Neural cell (in vitro differentiated cells): ENCODE data around the gene TERB2. TPM values are rescaled to one million over a fixed set of nuclear protein-coding genes. Genes with fewer than 3 reads are reported as not detected.

ENCODE experiments used
- H2AFZ ChIP-seq: fragments of 200-600, 300-800 bp; sonication (generic), shearing (Covaris generic); 2 replicates; pipeline ENCODE4 v1.6.0; 2014; ENCODE audit warnings: low read depth, mild to moderate bottlenecking, antibody characterized with exemption, low read length, moderate library complexity
- H3F3A ChIP-seq: fragments of 200-600 bp; shearing (Covaris generic); 2 replicates; pipeline ENCODE4 v1.6.1; 2016; ENCODE audit warnings: mild to moderate bottlenecking, moderate library complexity, mixed read lengths, antibody characterized with exemption, low read length; ENCODE audit not compliant: insufficient read depth, poor library complexity, severe bottlenecking
- H3K27ac ChIP-seq: fragments of 200-600, 300-800 bp; sonication (generic), shearing (Covaris generic); 2 replicates; pipeline ENCODE4 v1.5.1; 2014; ENCODE audit warnings: mild to moderate bottlenecking, low read length, moderate library complexity
- H3K27me3 ChIP-seq: fragments of 300-800, 200-600 bp; sonication (generic), shearing (Covaris generic); 2 replicates; pipeline ENCODE4 v1.6.0; 2014; ENCODE audit warnings: mild to moderate bottlenecking, low read depth, low read length, moderate library complexity; ENCODE audit not compliant: insufficient read depth
- H3K36me3 ChIP-seq: fragments of 300-800, 200-600 bp; sonication (generic), shearing (Covaris generic); 2 replicates; pipeline ENCODE4 v1.5.1; 2014; ENCODE audit warnings: mild to moderate bottlenecking, antibody characterized with exemption, low read length, moderate library complexity; ENCODE audit not compliant: insufficient read depth
- H3K4me2 ChIP-seq: fragments of 300-800, 200-600 bp; sonication (generic), shearing (Covaris generic); 2 replicates; pipeline ENCODE4 v1.6.0; 2014; ENCODE audit warnings: mild to moderate bottlenecking, low read length
- H3K4me3 ChIP-seq: fragments of 300-800, 200-600 bp; sonication (generic), shearing (Covaris generic); 2 replicates; pipeline ENCODE4 v1.5.1; 2014; ENCODE audit warnings: mild to moderate bottlenecking, low read length, moderate library complexity
- H3K79me2 ChIP-seq: fragments of 200-600 bp; shearing (Covaris generic); replicated peaks from 2 replicates; pipeline ENCODE4 v1.6.0; 2014; ENCODE audit warnings: mild to moderate bottlenecking, low read length, moderate library complexity; ENCODE audit not compliant: insufficient read depth
- H3K9ac ChIP-seq: fragments of 300-800, 200-600 bp; sonication (generic), shearing (Covaris generic); 2 replicates; pipeline ENCODE4 v1.6.1; 2016; ENCODE audit warnings: mild to moderate bottlenecking, low read length, mixed read lengths
- H3K9me2 ChIP-seq: fragments of 200-600 bp; shearing (Covaris generic); 2 replicates; pipeline ENCODE4 v1.6.1; 2016; ENCODE audit warnings: mild to moderate bottlenecking, low read length, mixed read lengths; ENCODE audit not compliant: insufficient read depth
- H3K9me3 ChIP-seq: fragments of 200-600, 300-800 bp; sonication (generic), shearing (Covaris generic); 2 replicates; pipeline ENCODE4 v1.6.1; 2016; ENCODE audit warnings: mild to moderate bottlenecking, mixed run types, low read length, moderate library complexity, mixed read lengths
- H4K20me1 ChIP-seq: fragments of 200-600 bp; shearing (Covaris generic); 2 replicates; pipeline ENCODE4 v1.6.1; 2016; ENCODE audit warnings: mild to moderate bottlenecking, mixed run types; ENCODE audit not compliant: insufficient read depth
- EP300 ChIP-seq: fragments of 450-650 bp; conservative IDR thresholded peaks from 2 replicates; pipeline ENCODE4 v1.6.1; 2014; ENCODE audit warnings: antibody characterized with exemption, mild to moderate bottlenecking, moderate library complexity; ENCODE audit not compliant: poor library complexity, severe bottlenecking
- EZH2 ChIP-seq: fragments of 200-600, 300-800 bp; shearing (Covaris generic), sonication (generic); IDR thresholded peaks from 2 replicates; pipeline ENCODE4 v1.6.1; 2014; ENCODE audit warnings: antibody characterized with exemption, low read length, borderline replicate concordance, mild to moderate bottlenecking; ENCODE audit not compliant: insufficient read depth, poor library complexity, severe bottlenecking
- MXI1 ChIP-seq: fragments of 450-650 bp; conservative IDR thresholded peaks from 2 replicates; pipeline ENCODE4 v1.6.1; 2014; ENCODE audit warnings: antibody characterized with exemption, mild to moderate bottlenecking; ENCODE audit not compliant: poor library complexity, severe bottlenecking
- POLR2AphosphoS5 ChIP-seq: IDR thresholded peaks from 2 replicates; pipeline ENCODE4 v1.6.1; 2012
- RAD21 ChIP-seq: fragments of 450-650 bp; conservative IDR thresholded peaks from 2 replicates; pipeline ENCODE4 v1.6.1; 2014; ENCODE audit warnings: antibody characterized with exemption, mild to moderate bottlenecking, moderate library complexity
- SMC3 ChIP-seq: fragments of 450-650 bp; conservative IDR thresholded peaks from 2 replicates; pipeline ENCODE4 v1.6.1; 2014; ENCODE audit warnings: antibody characterized with exemption, mild to moderate bottlenecking, moderate library complexity; ENCODE audit not compliant: poor library complexity
- TAF1 ChIP-seq: IDR thresholded peaks from 2 replicates; pipeline ENCODE4 v1.6.1; 2012; ENCODE audit warnings: low read depth
- polyA minus RNA-seq: library from RNA; depleted of rRNA, polyadenylated mRNA; stranded (reverse); fragments of >200 nt; gene quantifications from 2 replicates; pipeline ENCODE4 v1.2.3, GENCODE V29; 2014
- polyA plus RNA-seq: library from polyadenylated mRNA; depleted of rRNA; stranded (reverse); fragments of >200 nt; gene quantifications from 2 replicates; pipeline ENCODE4 v1.2.3, GENCODE V29; 2014
- TF ChIP-seq, protein P1 (sequence below): fragments of 450-650 bp; IDR thresholded peaks from 2 replicates; pipeline ENCODE4 v1.5.1; 2014; ENCODE audit warnings: antibody characterized with exemption, mild to moderate bottlenecking, moderate library complexity; ENCODE audit not compliant: poor library complexity, severe bottlenecking
- TF ChIP-seq, protein P2 (sequence below): IDR thresholded peaks from 2 replicates; pipeline ENCODE4 v1.6.1; 2012; ENCODE audit warnings: borderline replicate concordance

Gene TERB2, protein sequence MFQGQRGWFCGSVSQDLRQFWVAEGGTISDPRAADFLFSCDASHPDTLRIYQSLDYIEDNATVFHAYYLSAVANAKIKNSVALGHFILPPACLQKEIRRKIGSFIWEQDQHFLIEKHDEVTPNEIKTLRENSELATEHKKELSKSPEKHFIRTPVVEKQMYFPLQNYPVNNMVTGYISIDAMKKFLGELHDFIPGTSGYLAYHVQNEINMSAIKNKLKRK
- not detected in 2 replicates for polyA plus RNA-seq
- polyA minus RNA-seq = not detected in 2 replicates

DNA sequence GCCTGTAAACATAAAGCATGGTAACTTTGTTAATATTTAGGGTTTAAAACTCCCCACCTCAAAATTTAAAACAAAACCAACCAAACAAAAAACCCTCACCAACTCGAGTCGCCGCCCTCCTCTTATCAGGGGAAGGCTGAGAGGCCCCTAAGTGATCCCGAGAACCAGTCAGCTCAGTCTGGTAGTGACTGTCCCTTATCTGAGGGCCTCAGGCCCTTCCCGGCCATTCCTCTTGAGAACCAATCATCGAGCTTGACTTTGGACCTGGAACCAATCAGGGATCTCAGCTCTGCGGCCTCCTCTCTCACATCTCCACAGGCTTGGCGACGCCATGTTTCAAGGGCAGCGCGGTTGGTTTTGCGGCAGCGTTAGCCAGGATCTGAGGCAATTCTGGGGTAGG is at the start of gene TERB2:
Gene TERB2, plus strand, starts transcription at position 300 of the 400 bp plus-strand sequence. Its CDS starts 32 bp downstream, at position 332.
- H2AFZ ChIP-seq = no peak within 1 kb of the TSS
- H3K9me2 ChIP-seq = no peaks in the 10 kb centered on the region
- TF ChIP-seq, protein P1, sequence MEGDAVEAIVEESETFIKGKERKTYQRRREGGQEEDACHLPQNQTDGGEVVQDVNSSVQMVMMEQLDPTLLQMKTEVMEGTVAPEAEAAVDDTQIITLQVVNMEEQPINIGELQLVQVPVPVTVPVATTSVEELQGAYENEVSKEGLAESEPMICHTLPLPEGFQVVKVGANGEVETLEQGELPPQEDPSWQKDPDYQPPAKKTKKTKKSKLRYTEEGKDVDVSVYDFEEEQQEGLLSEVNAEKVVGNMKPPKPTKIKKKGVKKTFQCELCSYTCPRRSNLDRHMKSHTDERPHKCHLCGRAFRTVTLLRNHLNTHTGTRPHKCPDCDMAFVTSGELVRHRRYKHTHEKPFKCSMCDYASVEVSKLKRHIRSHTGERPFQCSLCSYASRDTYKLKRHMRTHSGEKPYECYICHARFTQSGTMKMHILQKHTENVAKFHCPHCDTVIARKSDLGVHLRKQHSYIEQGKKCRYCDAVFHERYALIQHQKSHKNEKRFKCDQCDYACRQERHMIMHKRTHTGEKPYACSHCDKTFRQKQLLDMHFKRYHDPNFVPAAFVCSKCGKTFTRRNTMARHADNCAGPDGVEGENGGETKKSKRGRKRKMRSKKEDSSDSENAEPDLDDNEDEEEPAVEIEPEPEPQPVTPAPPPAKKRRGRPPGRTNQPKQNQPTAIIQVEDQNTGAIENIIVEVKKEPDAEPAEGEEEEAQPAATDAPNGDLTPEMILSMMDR = no peak
- TF ChIP-seq RAD21 = no peak
- no peak for TF ChIP-seq POLR2AphosphoS5
- TF ChIP-seq EZH2 = no peak
- TF ChIP-seq SMC3 = no peak
- no peak for TF ChIP-seq TAF1
- H3F3A ChIP-seq = no peaks in the 10 kb centered on the region
- no peaks in the 10 kb centered on the region for H3K79me2 ChIP-seq
- H3K36me3 ChIP-seq = no peaks in the 10 kb centered on the region
- no peak within 1 kb of the TSS for H3K4me2 ChIP-seq
- H4K20me1 ChIP-seq = no peaks in the 10 kb centered on the region
- no peaks in the 10 kb centered on the region for H3K27me3 ChIP-seq
- H3K9ac ChIP-seq = no peak within 1 kb of the TSS
- no peak within 1 kb of the TSS for H3K27ac ChIP-seq
- H3K4me3 ChIP-seq = no peak within 1 kb of the TSS
- H3K9me3 ChIP-seq = no peaks in the 10 kb centered on the region

DNA sequence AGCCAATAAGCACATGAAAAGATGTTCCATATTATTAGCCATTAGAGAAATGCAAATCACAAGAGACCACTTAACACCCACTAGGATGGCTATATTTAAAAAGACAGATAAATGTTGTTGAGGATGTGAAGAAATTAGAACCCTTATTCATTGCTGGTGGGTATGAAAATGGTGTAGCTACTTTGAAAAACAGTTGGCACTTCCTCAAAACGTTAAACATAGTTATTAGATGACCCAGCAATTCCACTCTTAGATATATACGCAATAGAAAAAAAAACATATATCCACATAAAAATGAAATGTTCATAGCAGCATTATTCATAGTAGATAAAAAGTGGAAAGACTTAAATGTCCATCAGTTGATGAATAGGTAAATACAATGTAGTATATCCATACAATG is 47.1 kb upstream of the TERB2 start:
- H3K4me2 ChIP-seq = no peak overlapping the region
- no peaks in the 10 kb centered on the region for H3K36me3 ChIP-seq
- no peaks in the 10 kb centered on the region for H3K9me3 ChIP-seq
- H3K9ac ChIP-seq = no peak overlapping the region
- no peaks in the 10 kb centered on the region for H3K79me2 ChIP-seq
- no peak overlapping the region for H3K27ac ChIP-seq
- H3K9me2 ChIP-seq = no peaks in the 10 kb centered on the region
- H3K27me3 ChIP-seq = no peaks in the 10 kb centered on the region
- H2AFZ ChIP-seq = no peak overlapping the region
- H3K4me3 ChIP-seq = no peak overlapping the region
- no peak for TF ChIP-seq MXI1
- TF ChIP-seq POLR2AphosphoS5 = no peak
- TF ChIP-seq EP300 = no peak
- TF ChIP-seq RAD21 = no peak
- no peak for TF ChIP-seq TAF1
- TF ChIP-seq, protein P1 = no peak
- TF ChIP-seq SMC3 = no peak
- TF ChIP-seq EZH2 = no peak
- TF ChIP-seq, protein P2, sequence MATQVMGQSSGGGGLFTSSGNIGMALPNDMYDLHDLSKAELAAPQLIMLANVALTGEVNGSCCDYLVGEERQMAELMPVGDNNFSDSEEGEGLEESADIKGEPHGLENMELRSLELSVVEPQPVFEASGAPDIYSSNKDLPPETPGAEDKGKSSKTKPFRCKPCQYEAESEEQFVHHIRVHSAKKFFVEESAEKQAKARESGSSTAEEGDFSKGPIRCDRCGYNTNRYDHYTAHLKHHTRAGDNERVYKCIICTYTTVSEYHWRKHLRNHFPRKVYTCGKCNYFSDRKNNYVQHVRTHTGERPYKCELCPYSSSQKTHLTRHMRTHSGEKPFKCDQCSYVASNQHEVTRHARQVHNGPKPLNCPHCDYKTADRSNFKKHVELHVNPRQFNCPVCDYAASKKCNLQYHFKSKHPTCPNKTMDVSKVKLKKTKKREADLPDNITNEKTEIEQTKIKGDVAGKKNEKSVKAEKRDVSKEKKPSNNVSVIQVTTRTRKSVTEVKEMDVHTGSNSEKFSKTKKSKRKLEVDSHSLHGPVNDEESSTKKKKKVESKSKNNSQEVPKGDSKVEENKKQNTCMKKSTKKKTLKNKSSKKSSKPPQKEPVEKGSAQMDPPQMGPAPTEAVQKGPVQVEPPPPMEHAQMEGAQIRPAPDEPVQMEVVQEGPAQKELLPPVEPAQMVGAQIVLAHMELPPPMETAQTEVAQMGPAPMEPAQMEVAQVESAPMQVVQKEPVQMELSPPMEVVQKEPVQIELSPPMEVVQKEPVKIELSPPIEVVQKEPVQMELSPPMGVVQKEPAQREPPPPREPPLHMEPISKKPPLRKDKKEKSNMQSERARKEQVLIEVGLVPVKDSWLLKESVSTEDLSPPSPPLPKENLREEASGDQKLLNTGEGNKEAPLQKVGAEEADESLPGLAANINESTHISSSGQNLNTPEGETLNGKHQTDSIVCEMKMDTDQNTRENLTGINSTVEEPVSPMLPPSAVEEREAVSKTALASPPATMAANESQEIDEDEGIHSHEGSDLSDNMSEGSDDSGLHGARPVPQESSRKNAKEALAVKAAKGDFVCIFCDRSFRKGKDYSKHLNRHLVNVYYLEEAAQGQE = no peak
- H3F3A ChIP-seq = no peaks in the 10 kb centered on the region
- no peaks in the 10 kb centered on the region for H4K20me1 ChIP-seq
